Endothelial cell (in vitro differentiated cells): ENCODE measurements around the gene OR2B6. TPM values are rescaled to one million over a fixed set of nuclear protein-coding genes. Genes with fewer than 3 reads are reported as not detected.

Source experiments
- DNase-seq: peaks from one replicate; pipeline ENCODE4 v3.0.0; 2021; ENCODE audit warnings: low spot score
- H3K27ac Mint-ChIP-seq: one replicate; pipeline ENCODE4 v1.8.0; 2021; ENCODE audit warnings: mixed read lengths, inconsistent platforms; ENCODE audit not compliant: unreplicated experiment
- H3K27me3 Mint-ChIP-seq: one replicate; pipeline ENCODE4 v1.8.0; 2021; ENCODE audit warnings: mild to moderate bottlenecking, moderate library complexity, mixed read lengths, inconsistent platforms; ENCODE audit not compliant: unreplicated experiment
- H3K36me3 Mint-ChIP-seq: one replicate; pipeline ENCODE4 v1.8.0; 2021; ENCODE audit warnings: mild to moderate bottlenecking, low read depth, mixed read lengths, inconsistent platforms; ENCODE audit not compliant: unreplicated experiment
- H3K4me1 Mint-ChIP-seq: one replicate; pipeline ENCODE4 v1.8.0; 2021; ENCODE audit warnings: mild to moderate bottlenecking, mixed read lengths, inconsistent platforms; ENCODE audit not compliant: unreplicated experiment
- H3K4me3 Mint-ChIP-seq: one replicate; pipeline ENCODE4 v1.8.0; 2021; ENCODE audit warnings: mild to moderate bottlenecking, mixed read lengths, inconsistent platforms; ENCODE audit not compliant: unreplicated experiment
- H3K9me3 Mint-ChIP-seq: one replicate; pipeline ENCODE4 v1.8.0; 2021; ENCODE audit warnings: mixed read lengths, inconsistent platforms; ENCODE audit not compliant: unreplicated experiment
- total RNA-seq: library from RNA; stranded (reverse); fragmentation: NEBNext Ultra II Directional; extraction: Animal tissue kit (Norgen Biotek cat#: 25700); gene quantifications from one replicate; pipeline ENCODE4 v1.2.1, GENCODE V29; 2021; ENCODE audit not compliant: unreplicated experiment
- TF ChIP-seq, protein P1 (sequence below): fragments of 200-600 bp; sonication (generic); IDR thresholded peaks from one replicate; pipeline ENCODE4 v1.5.0; 2021; ENCODE audit warnings: antibody characterized with exemption; ENCODE audit not compliant: unreplicated experiment

The OR2B6 gene
- total RNA-seq, 1 donor from 2014 or later, result not detected

DNA sequence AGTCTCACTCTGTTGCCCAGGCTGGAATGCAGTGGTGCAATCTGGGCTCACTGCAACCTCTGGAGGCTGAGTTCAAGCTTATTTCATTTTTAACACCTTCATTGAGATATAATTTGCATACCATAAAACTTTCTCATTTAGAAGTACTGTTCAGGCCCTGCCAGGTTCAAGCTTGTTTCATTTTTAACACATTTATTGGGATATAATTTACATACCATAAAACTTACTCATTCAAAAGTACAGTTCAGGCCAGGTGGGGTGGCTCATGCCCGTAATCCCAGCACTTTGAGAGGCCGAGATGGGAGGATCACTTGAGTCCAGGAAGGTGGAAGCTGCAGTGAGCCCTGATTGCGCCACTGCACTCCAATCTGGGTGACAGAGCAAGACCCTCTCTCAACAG, 5.5 kb downstream of the OR2B6 start:
- Mint-ChIP-seq H3K9me3 (no peaks in the 10 kb centered on the region), H3K36me3 (peaks cover 3% of the 10 kb centered on the region), H3K4me1 (no peaks in the 10 kb centered on the region), H3K4me3 (no peak overlapping the region), H3K27ac (no peak overlapping the region), H3K27me3 (peaks cover 2% of the 10 kb centered on the region)
- no peak for DNase-seq
- TF ChIP-seq, protein P1, sequence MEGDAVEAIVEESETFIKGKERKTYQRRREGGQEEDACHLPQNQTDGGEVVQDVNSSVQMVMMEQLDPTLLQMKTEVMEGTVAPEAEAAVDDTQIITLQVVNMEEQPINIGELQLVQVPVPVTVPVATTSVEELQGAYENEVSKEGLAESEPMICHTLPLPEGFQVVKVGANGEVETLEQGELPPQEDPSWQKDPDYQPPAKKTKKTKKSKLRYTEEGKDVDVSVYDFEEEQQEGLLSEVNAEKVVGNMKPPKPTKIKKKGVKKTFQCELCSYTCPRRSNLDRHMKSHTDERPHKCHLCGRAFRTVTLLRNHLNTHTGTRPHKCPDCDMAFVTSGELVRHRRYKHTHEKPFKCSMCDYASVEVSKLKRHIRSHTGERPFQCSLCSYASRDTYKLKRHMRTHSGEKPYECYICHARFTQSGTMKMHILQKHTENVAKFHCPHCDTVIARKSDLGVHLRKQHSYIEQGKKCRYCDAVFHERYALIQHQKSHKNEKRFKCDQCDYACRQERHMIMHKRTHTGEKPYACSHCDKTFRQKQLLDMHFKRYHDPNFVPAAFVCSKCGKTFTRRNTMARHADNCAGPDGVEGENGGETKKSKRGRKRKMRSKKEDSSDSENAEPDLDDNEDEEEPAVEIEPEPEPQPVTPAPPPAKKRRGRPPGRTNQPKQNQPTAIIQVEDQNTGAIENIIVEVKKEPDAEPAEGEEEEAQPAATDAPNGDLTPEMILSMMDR, result no peak

DNA sequence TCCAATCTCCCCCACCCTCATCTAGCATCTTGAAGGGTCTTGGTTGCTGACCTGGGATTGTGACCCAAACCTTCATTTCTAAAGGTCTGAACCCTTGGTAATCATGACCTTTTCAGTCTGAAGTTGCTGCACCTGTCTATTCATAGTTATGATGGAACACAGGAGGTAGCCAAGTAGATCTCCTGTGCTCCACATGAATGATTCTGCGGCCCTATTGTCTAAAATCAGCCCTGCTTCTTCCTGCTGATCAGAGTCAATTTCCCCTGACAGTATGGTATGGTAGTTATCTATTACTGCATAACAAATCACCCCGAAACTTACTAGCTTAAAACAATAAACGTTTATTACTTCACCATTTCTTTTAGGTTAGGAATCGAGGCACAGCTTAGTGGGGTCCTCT, 9.0 kb downstream of the OR2B6 start:
- no peak for DNase-seq
- no peak overlapping the region for H3K4me3 Mint-ChIP-seq
- H3K4me1 Mint-ChIP-seq, result no peaks in the 10 kb centered on the region
- no peaks in the 10 kb centered on the region for H3K9me3 Mint-ChIP-seq
- peaks cover 3% of the 10 kb centered on the region for H3K36me3 Mint-ChIP-seq
- no peak overlapping the region for H3K27ac Mint-ChIP-seq
- peaks cover 2% of the 10 kb centered on the region for H3K27me3 Mint-ChIP-seq
- TF ChIP-seq, protein P1, result no peak

DNA sequence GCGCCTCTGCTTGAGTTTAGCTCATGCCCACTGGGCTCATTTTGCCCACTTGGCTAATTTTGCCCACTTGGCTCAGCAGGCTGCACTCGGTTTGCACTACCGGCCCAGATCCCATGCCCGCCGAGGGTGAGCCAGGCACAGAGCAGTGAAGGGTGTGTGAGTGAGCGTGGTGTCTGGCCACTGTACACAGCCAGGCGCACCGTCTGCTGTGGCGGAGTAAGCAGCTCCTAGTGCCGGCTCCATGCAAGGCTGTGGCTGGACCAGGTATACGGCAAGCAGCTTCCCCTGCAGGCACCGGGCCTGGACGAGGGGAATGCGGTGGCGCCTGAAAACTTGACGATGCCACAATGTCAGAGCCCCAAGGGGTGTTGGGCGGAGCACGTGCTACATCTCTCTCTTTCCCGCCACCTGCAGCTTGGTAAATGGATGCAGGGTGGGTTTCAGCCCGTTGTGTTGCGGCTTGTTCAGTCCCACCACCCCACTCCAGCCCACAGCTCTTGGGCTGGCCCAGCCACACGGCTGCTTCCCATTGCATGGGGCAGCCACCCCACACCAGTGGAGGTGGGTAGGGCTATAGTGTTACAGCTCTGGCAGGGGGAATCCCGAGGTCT, 9.9 kb downstream of the OR2B6 start:
- Mint-ChIP-seq H3K4me1 (no peaks in the 10 kb centered on the region), H3K9me3 (no peaks in the 10 kb centered on the region), H3K27ac (no peak overlapping the region), H3K27me3 (peaks cover 2% of the 10 kb centered on the region), H3K36me3 (peaks cover 3% of the 10 kb centered on the region), H3K4me3 (no peak overlapping the region)
- TF ChIP-seq, protein P1, result no peak
- no peak for DNase-seq

DNA sequence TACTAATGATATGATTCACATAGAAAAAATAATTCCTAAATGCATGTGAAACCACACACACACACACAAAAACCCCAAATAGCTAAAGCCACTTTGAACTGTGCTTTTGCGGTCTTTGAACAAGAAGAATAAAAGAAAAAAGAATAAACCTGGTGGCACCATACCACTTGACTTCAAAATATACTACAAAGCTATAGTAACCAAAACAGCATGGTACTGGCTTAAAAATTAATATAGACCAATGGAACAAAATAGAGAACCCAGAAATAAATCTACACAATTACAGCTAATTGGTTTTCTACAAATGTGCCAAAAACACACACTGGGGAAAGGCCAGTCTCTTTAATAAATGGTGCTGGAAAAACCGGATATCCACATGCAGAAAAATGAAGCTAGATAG, 13.4 kb downstream of the OR2B6 start:
- Mint-ChIP-seq H3K27me3 (peaks cover 2% of the 10 kb centered on the region), H3K36me3 (peaks cover 3% of the 10 kb centered on the region), H3K27ac (no peak overlapping the region), H3K4me3 (no peak overlapping the region), H3K4me1 (no peaks in the 10 kb centered on the region), H3K9me3 (no peaks in the 10 kb centered on the region)
- no peak for DNase-seq
- TF ChIP-seq, protein P1, result no peak

DNA sequence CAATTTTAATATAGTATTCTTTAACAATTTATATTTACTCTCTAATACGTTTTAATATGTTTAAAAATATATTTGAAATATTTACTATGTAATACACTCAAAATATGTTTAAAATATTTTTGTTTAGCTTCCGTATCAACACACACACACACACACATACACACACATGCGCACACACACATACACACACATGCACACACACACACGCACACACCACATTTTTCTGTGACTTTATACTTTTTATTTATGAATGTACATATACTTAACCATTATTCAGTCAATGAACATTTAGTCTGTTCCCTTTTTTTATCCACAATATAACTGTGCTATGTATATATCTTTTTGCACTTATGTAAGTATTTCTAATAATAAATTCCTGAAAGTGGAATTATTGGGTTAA, 15.7 kb downstream of the OR2B6 start:
- DNase-seq, result no peak
- Mint-ChIP-seq H3K4me3 (no peak overlapping the region), H3K36me3 (no peaks in the 10 kb centered on the region), H3K27me3 (peaks cover 2% of the 10 kb centered on the region), H3K4me1 (no peaks in the 10 kb centered on the region), H3K27ac (no peak overlapping the region), H3K9me3 (no peaks in the 10 kb centered on the region)
- TF ChIP-seq, protein P1, result no peak
